Neural cell (in vitro differentiated cells): ENCODE data around the gene SURF1.

Source experiments
- EP300 ChIP-seq: fragments of 450-650 bp; conservative IDR thresholded peaks from 2 replicates; pipeline ENCODE4 v1.6.1; 2014; ENCODE audit warnings: antibody characterized with exemption, mild to moderate bottlenecking, moderate library complexity; ENCODE audit not compliant: poor library complexity, severe bottlenecking
- EZH2 ChIP-seq: fragments of 200-600, 300-800 bp; shearing (Covaris generic), sonication (generic); IDR thresholded peaks from 2 replicates; pipeline ENCODE4 v1.6.1; 2014; ENCODE audit warnings: antibody characterized with exemption, low read length, borderline replicate concordance, mild to moderate bottlenecking; ENCODE audit not compliant: insufficient read depth, poor library complexity, severe bottlenecking
- MXI1 ChIP-seq: fragments of 450-650 bp; conservative IDR thresholded peaks from 2 replicates; pipeline ENCODE4 v1.6.1; 2014; ENCODE audit warnings: antibody characterized with exemption, mild to moderate bottlenecking; ENCODE audit not compliant: poor library complexity, severe bottlenecking
- POLR2AphosphoS5 ChIP-seq: IDR thresholded peaks from 2 replicates; pipeline ENCODE4 v1.6.1; 2012
- RAD21 ChIP-seq: fragments of 450-650 bp; conservative IDR thresholded peaks from 2 replicates; pipeline ENCODE4 v1.6.1; 2014; ENCODE audit warnings: antibody characterized with exemption, mild to moderate bottlenecking, moderate library complexity
- TAF1 ChIP-seq: IDR thresholded peaks from 2 replicates; pipeline ENCODE4 v1.6.1; 2012; ENCODE audit warnings: low read depth
- TF ChIP-seq, protein P1 (sequence below): fragments of 450-650 bp; IDR thresholded peaks from 2 replicates; pipeline ENCODE4 v1.5.1; 2014; ENCODE audit warnings: antibody characterized with exemption, mild to moderate bottlenecking, moderate library complexity; ENCODE audit not compliant: poor library complexity, severe bottlenecking
- TF ChIP-seq, protein P2 (sequence below): IDR thresholded peaks from 2 replicates; pipeline ENCODE4 v1.6.1; 2012; ENCODE audit warnings: borderline replicate concordance

DNA sequence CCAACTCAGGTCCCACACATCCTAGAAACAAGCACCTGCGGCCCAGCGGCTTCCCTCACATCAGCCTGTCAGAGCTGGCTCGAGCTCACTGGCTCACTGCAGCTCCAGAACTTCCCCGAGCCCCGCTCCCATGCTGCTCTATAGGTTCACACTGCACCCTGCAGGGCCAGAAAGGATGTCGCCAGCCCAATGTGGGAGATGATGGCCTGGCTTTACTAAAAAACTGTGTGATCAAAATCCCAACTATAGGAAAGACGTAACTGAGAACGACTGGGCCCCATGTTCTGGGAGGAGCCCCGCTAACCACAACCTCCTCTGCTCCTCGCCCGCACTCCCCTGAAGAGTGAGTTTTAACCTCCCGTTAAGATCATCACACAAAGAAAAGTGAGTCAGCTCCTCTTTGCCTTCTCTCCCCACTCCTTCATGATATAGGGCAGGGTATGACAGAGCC is 15.0 kb upstream of the SURF1 start:
- TF ChIP-seq POLR2AphosphoS5: no peak
- TF ChIP-seq, protein P1, sequence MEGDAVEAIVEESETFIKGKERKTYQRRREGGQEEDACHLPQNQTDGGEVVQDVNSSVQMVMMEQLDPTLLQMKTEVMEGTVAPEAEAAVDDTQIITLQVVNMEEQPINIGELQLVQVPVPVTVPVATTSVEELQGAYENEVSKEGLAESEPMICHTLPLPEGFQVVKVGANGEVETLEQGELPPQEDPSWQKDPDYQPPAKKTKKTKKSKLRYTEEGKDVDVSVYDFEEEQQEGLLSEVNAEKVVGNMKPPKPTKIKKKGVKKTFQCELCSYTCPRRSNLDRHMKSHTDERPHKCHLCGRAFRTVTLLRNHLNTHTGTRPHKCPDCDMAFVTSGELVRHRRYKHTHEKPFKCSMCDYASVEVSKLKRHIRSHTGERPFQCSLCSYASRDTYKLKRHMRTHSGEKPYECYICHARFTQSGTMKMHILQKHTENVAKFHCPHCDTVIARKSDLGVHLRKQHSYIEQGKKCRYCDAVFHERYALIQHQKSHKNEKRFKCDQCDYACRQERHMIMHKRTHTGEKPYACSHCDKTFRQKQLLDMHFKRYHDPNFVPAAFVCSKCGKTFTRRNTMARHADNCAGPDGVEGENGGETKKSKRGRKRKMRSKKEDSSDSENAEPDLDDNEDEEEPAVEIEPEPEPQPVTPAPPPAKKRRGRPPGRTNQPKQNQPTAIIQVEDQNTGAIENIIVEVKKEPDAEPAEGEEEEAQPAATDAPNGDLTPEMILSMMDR: no peak
- TF ChIP-seq EZH2: no peak
- TF ChIP-seq EP300: no peak
- TF ChIP-seq MXI1: no peak
- TF ChIP-seq, protein P2, sequence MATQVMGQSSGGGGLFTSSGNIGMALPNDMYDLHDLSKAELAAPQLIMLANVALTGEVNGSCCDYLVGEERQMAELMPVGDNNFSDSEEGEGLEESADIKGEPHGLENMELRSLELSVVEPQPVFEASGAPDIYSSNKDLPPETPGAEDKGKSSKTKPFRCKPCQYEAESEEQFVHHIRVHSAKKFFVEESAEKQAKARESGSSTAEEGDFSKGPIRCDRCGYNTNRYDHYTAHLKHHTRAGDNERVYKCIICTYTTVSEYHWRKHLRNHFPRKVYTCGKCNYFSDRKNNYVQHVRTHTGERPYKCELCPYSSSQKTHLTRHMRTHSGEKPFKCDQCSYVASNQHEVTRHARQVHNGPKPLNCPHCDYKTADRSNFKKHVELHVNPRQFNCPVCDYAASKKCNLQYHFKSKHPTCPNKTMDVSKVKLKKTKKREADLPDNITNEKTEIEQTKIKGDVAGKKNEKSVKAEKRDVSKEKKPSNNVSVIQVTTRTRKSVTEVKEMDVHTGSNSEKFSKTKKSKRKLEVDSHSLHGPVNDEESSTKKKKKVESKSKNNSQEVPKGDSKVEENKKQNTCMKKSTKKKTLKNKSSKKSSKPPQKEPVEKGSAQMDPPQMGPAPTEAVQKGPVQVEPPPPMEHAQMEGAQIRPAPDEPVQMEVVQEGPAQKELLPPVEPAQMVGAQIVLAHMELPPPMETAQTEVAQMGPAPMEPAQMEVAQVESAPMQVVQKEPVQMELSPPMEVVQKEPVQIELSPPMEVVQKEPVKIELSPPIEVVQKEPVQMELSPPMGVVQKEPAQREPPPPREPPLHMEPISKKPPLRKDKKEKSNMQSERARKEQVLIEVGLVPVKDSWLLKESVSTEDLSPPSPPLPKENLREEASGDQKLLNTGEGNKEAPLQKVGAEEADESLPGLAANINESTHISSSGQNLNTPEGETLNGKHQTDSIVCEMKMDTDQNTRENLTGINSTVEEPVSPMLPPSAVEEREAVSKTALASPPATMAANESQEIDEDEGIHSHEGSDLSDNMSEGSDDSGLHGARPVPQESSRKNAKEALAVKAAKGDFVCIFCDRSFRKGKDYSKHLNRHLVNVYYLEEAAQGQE: no peak
- no peak for TF ChIP-seq RAD21
- no peak for TF ChIP-seq TAF1
